Nephron progenitor cell (in vitro differentiated cells): ENCODE data around the gene VPS13A.

Source experiments
- DNase-seq: peaks from one replicate; pipeline ENCODE4 v3.0.0; 2021
- H3K27ac Mint-ChIP-seq: 2 replicates; pipeline ENCODE4 v1.8.0; 2021; ENCODE audit warnings: mild to moderate bottlenecking, moderate library complexity, mixed read lengths
- H3K27me3 Mint-ChIP-seq: 2 replicates; pipeline ENCODE4 v1.8.0; 2021; ENCODE audit warnings: mild to moderate bottlenecking, low read depth, mixed read lengths; ENCODE audit not compliant: poor library complexity
- H3K36me3 Mint-ChIP-seq: 2 replicates; pipeline ENCODE4 v1.8.0; 2021; ENCODE audit warnings: low read depth, mixed read lengths
- H3K4me1 Mint-ChIP-seq: 2 replicates; pipeline ENCODE4 v1.8.0; 2021; ENCODE audit warnings: mixed read lengths
- H3K4me3 Mint-ChIP-seq: 2 replicates; pipeline ENCODE4 v1.8.0; 2021; ENCODE audit warnings: mild to moderate bottlenecking, moderate library complexity, mixed read lengths
- H3K9me3 Mint-ChIP-seq: 2 replicates; pipeline ENCODE4 v1.8.0; 2021; ENCODE audit warnings: mild to moderate bottlenecking, moderate library complexity, mixed read lengths
- TF ChIP-seq, protein P1 (sequence below): fragments of 200-600 bp; sonication (generic); IDR thresholded peaks from 2 replicates; pipeline ENCODE4 v1.5.0; 2021; ENCODE audit warnings: antibody characterized with exemption

VPS13A gene

DNA sequence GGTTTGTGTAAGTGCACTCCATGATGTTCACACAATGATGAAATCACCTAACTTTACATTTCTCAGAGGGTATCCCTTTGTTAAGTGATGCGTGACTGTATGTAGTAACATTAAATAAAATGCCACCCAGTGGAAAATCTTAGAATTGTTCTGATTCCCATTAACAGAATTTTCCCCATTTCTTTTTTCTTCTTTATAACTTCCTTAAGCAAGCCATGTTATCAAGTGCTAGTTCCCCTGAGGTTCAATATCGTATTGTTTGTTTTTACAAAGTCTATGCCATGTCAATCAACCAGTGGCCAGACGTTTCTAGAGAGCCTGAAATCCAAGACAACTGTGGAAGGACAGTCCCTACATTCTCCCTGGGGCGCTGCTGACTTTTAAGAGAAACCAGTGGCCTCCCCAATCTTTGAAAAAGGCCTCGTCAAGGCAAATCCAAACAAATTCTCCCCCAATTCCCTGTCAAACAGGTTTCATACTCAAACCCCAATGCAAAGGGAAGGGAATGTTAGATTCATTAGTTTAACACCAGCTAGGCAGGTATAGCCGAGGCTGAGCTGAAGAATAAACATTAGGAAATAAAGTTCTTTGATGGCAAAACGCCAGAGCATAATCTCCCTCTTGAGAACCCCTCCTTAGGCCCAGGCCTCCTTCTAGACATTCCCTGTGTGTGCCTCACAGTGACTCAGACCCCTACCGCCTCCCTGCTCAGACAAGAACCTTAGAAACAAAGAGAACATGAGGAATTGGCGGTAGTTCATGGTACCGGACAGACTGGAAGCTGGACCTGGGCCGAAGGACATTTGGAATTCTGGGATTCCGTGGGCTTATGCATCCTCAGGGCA, 272.1 kb downstream of the VPS13A start:
- TF ChIP-seq, protein P1, sequence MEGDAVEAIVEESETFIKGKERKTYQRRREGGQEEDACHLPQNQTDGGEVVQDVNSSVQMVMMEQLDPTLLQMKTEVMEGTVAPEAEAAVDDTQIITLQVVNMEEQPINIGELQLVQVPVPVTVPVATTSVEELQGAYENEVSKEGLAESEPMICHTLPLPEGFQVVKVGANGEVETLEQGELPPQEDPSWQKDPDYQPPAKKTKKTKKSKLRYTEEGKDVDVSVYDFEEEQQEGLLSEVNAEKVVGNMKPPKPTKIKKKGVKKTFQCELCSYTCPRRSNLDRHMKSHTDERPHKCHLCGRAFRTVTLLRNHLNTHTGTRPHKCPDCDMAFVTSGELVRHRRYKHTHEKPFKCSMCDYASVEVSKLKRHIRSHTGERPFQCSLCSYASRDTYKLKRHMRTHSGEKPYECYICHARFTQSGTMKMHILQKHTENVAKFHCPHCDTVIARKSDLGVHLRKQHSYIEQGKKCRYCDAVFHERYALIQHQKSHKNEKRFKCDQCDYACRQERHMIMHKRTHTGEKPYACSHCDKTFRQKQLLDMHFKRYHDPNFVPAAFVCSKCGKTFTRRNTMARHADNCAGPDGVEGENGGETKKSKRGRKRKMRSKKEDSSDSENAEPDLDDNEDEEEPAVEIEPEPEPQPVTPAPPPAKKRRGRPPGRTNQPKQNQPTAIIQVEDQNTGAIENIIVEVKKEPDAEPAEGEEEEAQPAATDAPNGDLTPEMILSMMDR, result no peak
- Mint-ChIP-seq H3K36me3 (peaks cover 8% of the 10 kb centered on the region), H3K9me3 (peaks cover 30% of the 10 kb centered on the region), H3K4me3 (no peak overlapping the region), H3K27me3 (peaks cover 6% of the 10 kb centered on the region), H3K27ac (no peak overlapping the region), H3K4me1 (no peaks in the 10 kb centered on the region)
- DNase-seq, result no peak

DNA sequence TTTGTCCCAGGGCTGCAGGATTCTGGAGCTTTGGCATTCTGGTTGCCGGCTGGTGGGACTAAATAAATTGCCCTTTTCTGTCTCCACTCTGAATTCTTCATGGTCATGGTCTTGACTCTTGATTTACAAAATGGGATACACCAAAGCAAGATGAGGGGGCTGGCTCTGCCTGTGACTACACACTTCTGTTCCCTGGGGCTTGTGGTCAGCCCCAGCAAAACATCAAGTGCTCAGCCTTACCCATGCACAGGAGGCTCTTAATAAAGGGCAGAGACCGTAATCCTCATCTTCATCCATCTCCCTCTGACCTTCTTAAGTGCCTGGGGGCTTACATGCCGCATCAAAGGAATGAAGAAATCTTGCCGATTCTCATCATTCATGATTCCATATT, 272.7 kb downstream of the VPS13A start:
- DNase-seq, result no peak
- Mint-ChIP-seq H3K4me1 (no peaks in the 10 kb centered on the region), H3K4me3 (no peak overlapping the region), H3K27ac (no peak overlapping the region), H3K27me3 (peaks cover 5% of the 10 kb centered on the region), H3K9me3 (peaks cover 30% of the 10 kb centered on the region), H3K36me3 (peaks cover 8% of the 10 kb centered on the region)
- TF ChIP-seq, protein P1, result no peak

DNA sequence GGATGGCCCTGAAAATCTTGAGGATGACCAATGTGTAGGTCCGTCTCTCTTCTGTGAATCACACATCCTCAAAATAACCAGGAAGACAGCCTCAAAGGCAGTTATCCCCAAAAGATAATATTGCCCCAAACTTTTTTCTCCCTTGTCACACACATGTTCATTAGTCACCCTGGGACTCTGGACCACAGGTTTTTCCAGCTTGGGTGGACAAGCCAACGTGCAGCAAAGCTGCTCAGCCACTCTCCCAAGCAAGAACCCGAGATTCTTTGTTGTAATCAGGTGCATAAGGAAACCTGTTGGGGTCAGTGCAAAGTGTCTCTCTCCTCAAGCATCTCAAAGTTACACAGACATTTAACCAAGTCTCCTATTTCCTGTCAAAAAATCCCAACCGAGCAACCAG, 274.2 kb downstream of the VPS13A start:
- Mint-ChIP-seq H3K27ac (no peak overlapping the region), H3K4me3 (no peak overlapping the region), H3K36me3 (peaks cover 8% of the 10 kb centered on the region), H3K4me1 (no peaks in the 10 kb centered on the region), H3K27me3 (peaks cover 5% of the 10 kb centered on the region), H3K9me3 (peaks cover 30% of the 10 kb centered on the region)
- no peak for DNase-seq
- TF ChIP-seq, protein P1, result no peak

DNA sequence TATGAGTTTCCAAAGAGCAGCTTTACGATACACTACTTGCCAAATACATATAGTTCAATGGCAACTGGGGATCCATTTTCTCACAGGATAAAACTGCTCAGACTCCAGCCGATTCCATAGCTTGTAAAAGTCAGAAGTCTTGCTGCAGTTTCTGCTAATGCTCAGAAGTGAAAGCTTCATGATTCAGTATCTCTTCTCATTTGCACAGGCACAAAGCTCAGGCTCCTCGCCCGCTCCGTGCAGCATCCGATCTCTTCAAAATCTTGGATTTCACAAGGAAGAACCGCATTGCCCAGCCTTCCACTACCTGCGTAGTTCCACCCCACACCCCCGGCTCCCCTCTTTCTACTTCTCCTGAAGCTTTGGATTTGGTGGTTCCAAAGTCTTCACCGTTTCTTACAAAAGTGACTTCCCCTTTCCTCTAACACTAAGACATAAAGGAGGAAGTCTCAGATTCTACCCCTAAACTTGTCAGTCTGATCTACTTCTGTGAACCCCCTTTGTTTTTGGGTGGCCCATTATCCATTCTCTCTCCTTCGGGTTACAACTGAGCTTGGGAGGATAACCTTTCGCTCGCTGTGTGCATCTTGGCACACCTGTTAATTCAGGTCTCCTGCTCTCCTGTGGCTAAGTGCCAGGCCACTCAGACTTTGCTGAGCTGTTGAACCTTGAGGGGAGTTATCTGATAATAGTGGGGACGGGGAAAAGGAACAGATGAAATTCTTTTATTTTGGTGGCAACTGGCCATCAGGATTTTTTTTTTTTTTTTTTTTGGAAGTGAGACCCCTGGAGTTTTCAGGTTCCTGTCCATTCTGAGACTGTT, 276.7 kb downstream of the VPS13A start:
- Mint-ChIP-seq H3K27ac (no peak overlapping the region), H3K36me3 (peaks cover 8% of the 10 kb centered on the region)
- TF ChIP-seq, protein P1, result no peak

DNA sequence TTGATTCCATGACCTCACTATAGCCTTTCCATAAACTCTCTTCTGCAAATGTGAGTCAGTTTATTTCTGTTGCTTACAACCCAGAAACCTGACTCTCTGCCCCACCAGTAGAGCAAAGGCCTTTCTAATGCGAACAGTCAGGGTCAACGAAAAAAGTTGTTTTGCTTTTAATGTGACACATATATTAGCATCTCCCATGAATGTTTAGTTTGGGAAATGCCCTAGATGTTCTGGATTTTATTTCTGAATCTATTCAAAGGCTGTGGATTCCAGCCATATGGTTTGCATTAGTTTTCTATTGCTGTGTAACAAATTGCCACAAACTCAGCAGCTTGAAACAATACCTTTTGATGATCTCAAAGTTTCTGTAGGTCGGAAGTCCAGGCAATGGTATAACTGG, 277.3 kb downstream of the VPS13A start:
- Mint-ChIP-seq H3K9me3 (peaks cover 20% of the 10 kb centered on the region), H3K27ac (no peak overlapping the region), H3K4me1 (peaks cover 19% of the 10 kb centered on the region), H3K36me3 (peaks cover 8% of the 10 kb centered on the region), H3K4me3 (no peak overlapping the region), H3K27me3 (peaks cover 8% of the 10 kb centered on the region)
- TF ChIP-seq, protein P1, result no peak
- DNase-seq, result no peak

More for the DNA sequence above, 276.7 kb downstream of the VPS13A start:
- Mint-ChIP-seq H3K27me3 (peaks cover 8% of the 10 kb centered on the region), H3K4me1 (peaks cover 14% of the 10 kb centered on the region), H3K9me3 (peaks cover 24% of the 10 kb centered on the region), H3K4me3 (no peak overlapping the region)
- no peak for DNase-seq
